Tibial nerve (tissue), 4 donors: ENCODE measurements around the gene SIPA1L2.
"Not testable (repeated sequence)": the region's sequence is repeated elsewhere in the genome, so short reads cannot be mapped to it uniquely, and the experiment has no call there.

ENCODE experiments used
- CTCF ChIP-seq, 5 experiments: fragments of 200-600 bp in 3 of 5; fragments of 450-650 bp in 2 of 5; sonication (generic) in 3 of 5; IDR thresholded peaks; one replicate each; pipeline ENCODE4 v1.5.1; 2016 to 2019; ENCODE audit warnings: antibody characterized with exemption in 5 of 5, mild to moderate bottlenecking in 3 of 5, moderate library complexity in 2 of 5
- EP300 ChIP-seq, 2 donors: sonication (generic); formaldehyde crosslinking; IDR thresholded peaks; one replicate each; pipeline ENCODE4 v1.6.1; 2017; ENCODE audit warnings: antibody characterized with exemption in 2 of 2, mild to moderate bottlenecking in 1 of 2
- POLR2A ChIP-seq, 2 donors: fragments of 450-650 bp; IDR thresholded peaks; one replicate each; pipeline ENCODE4 v1.6.1; 2017; ENCODE audit warnings: antibody characterized with exemption in 2 of 2, mild to moderate bottlenecking in 2 of 2, moderate library complexity in 2 of 2

DNA sequence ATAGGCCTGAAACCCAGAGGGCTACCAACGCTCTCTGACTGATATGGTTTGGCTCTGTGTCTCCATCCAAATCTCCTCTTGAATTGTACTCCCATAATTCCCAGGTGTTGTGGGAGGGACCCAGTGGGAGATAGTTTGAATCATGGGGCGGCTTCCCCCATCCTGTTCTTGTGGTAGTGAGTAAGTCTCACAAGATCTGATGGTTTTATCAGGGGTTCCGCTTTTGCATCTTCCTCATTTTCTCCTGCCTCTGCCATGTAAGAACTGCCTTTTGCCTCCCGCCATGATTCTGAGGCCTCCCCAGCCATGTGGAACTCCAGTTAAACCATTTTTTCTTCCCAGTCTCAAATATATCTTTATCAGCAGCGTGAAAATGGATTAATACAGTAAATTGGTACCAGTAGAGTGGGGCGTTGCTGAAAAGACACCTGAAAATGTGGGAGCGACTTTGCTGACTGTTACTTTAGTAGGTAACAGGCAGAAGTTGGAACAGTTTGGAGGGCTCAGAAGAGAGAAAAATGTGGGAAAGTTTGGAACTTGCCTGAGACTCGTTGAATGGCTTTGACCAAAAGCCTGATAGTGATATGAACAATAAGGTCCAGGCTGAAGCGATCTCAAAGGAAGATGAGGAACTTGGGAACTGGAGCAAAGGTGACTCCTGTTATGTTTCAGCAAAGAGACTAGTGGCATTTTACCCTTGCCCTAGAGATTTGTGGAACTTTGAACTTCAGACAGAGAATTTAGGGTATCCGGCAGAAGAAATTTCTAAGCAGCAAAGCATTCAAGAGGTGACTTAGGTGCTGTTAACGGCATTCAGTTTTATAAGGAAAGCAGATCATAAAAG lies 18.8 kb downstream of the SIPA1L2 start:
- TF ChIP-seq CTCF, POLR2A (IDR thresholded peaks at IDR 0.05): not testable (repeated sequence)
- peak; percentile 16 to 19 for TF ChIP-seq EP300 (IDR thresholded peaks at IDR 0.05)
